A673 (cell line): Measurements from ENCODE around the gene ADIG. TPM values are rescaled to one million over a fixed set of nuclear protein-coding genes. Genes with fewer than 3 reads are reported as not detected.

Source experiments
- BruUV-seq: library from RNA; stranded (reverse); fragments of 400-500 nt; replicated peaks from 2 replicates; lab custom pipeline; 2021; lab: Mats Ljungman, UMichigan
- CTCF ChIA-PET: fragments of 300-600 bp; sonication (Branson Sonifier 250); formaldehyde crosslinking; loops from one replicate; lab custom pipeline; 2022; ENCODE audit warnings: antibody characterized with exemption; lab: Charles Lee
- POLR2A ChIA-PET: fragments of 300-600 bp; sonication (Branson Sonifier 250); formaldehyde crosslinking; loops from one replicate; lab custom pipeline; 2022; ENCODE audit warnings: antibody characterized with exemption; ENCODE audit not compliant: low non-redundant PET; lab: Charles Lee
- DNase-seq: peaks from one replicate; pipeline ENCODE4 v3.0.0-alpha.2; 2015; ENCODE audit warnings: low spot score
- H3K27ac ChIP-seq: fragments of 200-600 bp; sonication (generic); 2 replicates; pipeline ENCODE4 v1.5.1; 2016; ENCODE audit warnings: mixed run types, low read depth, mild to moderate bottlenecking, mixed read lengths, antibody characterized with exemption, low read length; ENCODE audit not compliant: poor library complexity, severe bottlenecking
- H3K27me3 ChIP-seq: fragments of 200-600 bp; sonication (generic); replicated peaks from 2 replicates; pipeline ENCODE4 v1.6.1; 2017; ENCODE audit warnings: mixed run types, low read depth, mild to moderate bottlenecking, mixed read lengths, antibody characterized with exemption, low read length; ENCODE audit not compliant: insufficient read depth, poor library complexity
- H3K36me3 ChIP-seq: fragments of 200-600 bp; sonication (generic); 2 replicates; pipeline ENCODE4 v1.6.1; 2016; ENCODE audit warnings: mixed run types, mild to moderate bottlenecking, mixed read lengths, antibody characterized with exemption, low read length; ENCODE audit not compliant: insufficient read depth, poor library complexity, severe bottlenecking
- H3K4me1 ChIP-seq: fragments of 200-600 bp; sonication (generic); 2 replicates; pipeline ENCODE4 v1.6.1; 2017; ENCODE audit warnings: mixed run types, mild to moderate bottlenecking, mixed read lengths, antibody characterized with exemption, low read length; ENCODE audit not compliant: insufficient read depth, poor library complexity, severe bottlenecking
- H3K4me3 ChIP-seq: fragments of 200-600 bp; sonication (generic); 2 replicates; pipeline ENCODE4 v1.5.1; 2016; ENCODE audit warnings: low read depth, mixed run types, mild to moderate bottlenecking, mixed read lengths, low read length; ENCODE audit not compliant: poor library complexity, severe bottlenecking
- H3K9me3 ChIP-seq: fragments of 200-600 bp; sonication (generic); 2 replicates; pipeline ENCODE4 v1.6.1; 2016; ENCODE audit warnings: mixed run types, low read depth, mild to moderate bottlenecking, mixed read lengths, antibody characterized with exemption, low read length; ENCODE audit not compliant: poor library complexity, severe bottlenecking
- CTCF ChIP-seq: fragments of 300-800, 200-600 bp; sonication (generic); conservative IDR thresholded peaks from 2 replicates; pipeline ENCODE4 v1.5.1; 2017; ENCODE audit warnings: low read depth, mild to moderate bottlenecking, antibody characterized with exemption, low read length, moderate library complexity, mixed read lengths
- EZH2 ChIP-seq: fragments of 200-600 bp; sonication (generic); IDR thresholded peaks from 2 replicates; pipeline ENCODE4 v1.6.1; 2017; ENCODE audit warnings: borderline replicate concordance, low read depth, mild to moderate bottlenecking, mixed read lengths, antibody characterized with exemption, low read length; ENCODE audit not compliant: poor library complexity, severe bottlenecking
- intact Hi-C: fragments of 100-400 bp; cut with micrococcal nuclease; formaldehyde crosslinking; loops from one replicate; pipeline ENCODE4 v1.10.0; 2022; ENCODE audit not compliant: unreplicated experiment
- total RNA-seq: library from RNA; stranded (reverse); gene quantifications from 2 replicates; pipeline ENCODE4 v1.2.3, GENCODE V29; 2021

Gene ADIG
- total RNA-seq, 1 experiment from 2014 or later: not detected

GRCh38 chr20:38586181-38586525 lies 5.2 kb downstream of the ADIG start:
- DNase-seq: no peak
- no peak overlapping the region for H3K27ac ChIP-seq
- intact Hi-C loops: no loop called here
- POLR2A ChIA-PET: no interaction called here
- no peaks in the 10 kb centered on the region for H3K27me3 ChIP-seq
- BruUV-seq: no TSS peak
- TF ChIP-seq CTCF (no peak), EZH2 (no peak)
- CTCF ChIA-PET: no interaction called here
- H3K4me3 ChIP-seq: no peak overlapping the region
- H3K4me1 ChIP-seq: no peaks in the 10 kb centered on the region
- no peaks in the 10 kb centered on the region for H3K9me3 ChIP-seq
- H3K36me3 ChIP-seq: no peaks in the 10 kb centered on the region

GRCh38 chr20:38588303-38588702 lies 7.3 kb downstream of the ADIG start:
- intact Hi-C loops: no loop called here
- Histone ChIP-seq H3K9me3 (no peaks in the 10 kb centered on the region), H3K4me3 (no peak overlapping the region), H3K4me1 (no peaks in the 10 kb centered on the region), H3K27ac (no peak overlapping the region), H3K27me3 (no peaks in the 10 kb centered on the region), H3K36me3 (no peaks in the 10 kb centered on the region)
- POLR2A ChIA-PET: no interaction called here
- no TSS peak for BruUV-seq
- no peak for DNase-seq
- no peak for TF ChIP-seq EZH2
- TF ChIP-seq CTCF: no peak
- CTCF ChIA-PET: no interaction called here

GRCh38 chr20:38589351-38589750 lies 8.4 kb downstream of the ADIG start:
- intact Hi-C loops: no loop called here
- Histone ChIP-seq H3K4me1 (no peaks in the 10 kb centered on the region), H3K4me3 (no peak overlapping the region), H3K27me3 (no peaks in the 10 kb centered on the region), H3K9me3 (no peaks in the 10 kb centered on the region), H3K27ac (no peak overlapping the region), H3K36me3 (no peaks in the 10 kb centered on the region)
- BruUV-seq: no TSS peak
- POLR2A ChIA-PET: no interaction called here
- DNase-seq: no peak
- CTCF ChIA-PET: no interaction called here
- no peak for TF ChIP-seq EZH2
- TF ChIP-seq CTCF: no peak
